ENCODE data around the gene TANC1. TPM values are rescaled to one million over a fixed set of nuclear protein-coding genes. Genes with fewer than 3 reads are reported as not detected.
A peak's percentile ranks its signal among the peaks of the same experiment; 100 is the strongest.

Gene TANC1
- total and polyA plus RNA-seq, 12 donors = 17.8 to 90.5 (median 70.0) TPM

DNA sequence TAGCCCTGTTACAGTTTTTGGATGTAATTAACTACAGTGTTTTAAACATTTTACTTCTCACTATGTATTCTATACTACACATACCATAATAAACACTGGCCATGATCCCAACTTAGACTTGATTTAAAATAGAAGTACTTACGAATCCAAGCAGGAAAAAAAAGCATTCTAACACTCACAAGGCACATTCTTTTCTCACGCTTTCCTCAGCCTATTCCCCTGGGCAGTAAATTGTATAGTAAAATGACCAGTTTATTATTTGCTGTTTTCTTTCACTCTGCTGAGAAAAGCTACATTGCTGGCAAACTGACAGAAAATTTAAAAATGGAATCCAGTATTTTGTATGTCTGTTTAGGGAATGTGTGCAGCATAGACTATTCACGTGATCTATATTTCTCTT, 2.8 kb upstream of the TANC1 start:
- peak overlapping the region in 6 of 10 donors; percentile 88 to 97 (median 95) for H3K27ac ChIP-seq
- peaks cover 0 to 38% (median 0%) of the 10 kb centered on the region in 7 donors for H3K27me3 ChIP-seq
- ATAC-seq (no peak), DNase-seq (no peak)
- H3K9me3 ChIP-seq = no peaks in the 10 kb centered on the region
- TF ChIP-seq, protein P1, sequence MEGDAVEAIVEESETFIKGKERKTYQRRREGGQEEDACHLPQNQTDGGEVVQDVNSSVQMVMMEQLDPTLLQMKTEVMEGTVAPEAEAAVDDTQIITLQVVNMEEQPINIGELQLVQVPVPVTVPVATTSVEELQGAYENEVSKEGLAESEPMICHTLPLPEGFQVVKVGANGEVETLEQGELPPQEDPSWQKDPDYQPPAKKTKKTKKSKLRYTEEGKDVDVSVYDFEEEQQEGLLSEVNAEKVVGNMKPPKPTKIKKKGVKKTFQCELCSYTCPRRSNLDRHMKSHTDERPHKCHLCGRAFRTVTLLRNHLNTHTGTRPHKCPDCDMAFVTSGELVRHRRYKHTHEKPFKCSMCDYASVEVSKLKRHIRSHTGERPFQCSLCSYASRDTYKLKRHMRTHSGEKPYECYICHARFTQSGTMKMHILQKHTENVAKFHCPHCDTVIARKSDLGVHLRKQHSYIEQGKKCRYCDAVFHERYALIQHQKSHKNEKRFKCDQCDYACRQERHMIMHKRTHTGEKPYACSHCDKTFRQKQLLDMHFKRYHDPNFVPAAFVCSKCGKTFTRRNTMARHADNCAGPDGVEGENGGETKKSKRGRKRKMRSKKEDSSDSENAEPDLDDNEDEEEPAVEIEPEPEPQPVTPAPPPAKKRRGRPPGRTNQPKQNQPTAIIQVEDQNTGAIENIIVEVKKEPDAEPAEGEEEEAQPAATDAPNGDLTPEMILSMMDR (IDR thresholded peaks at IDR 0.05) = no peak
- 34 to 60% methylated on average over 3 of the region's 3 CpGs for WGBS, 2 donors
- peaks cover under 1 to 33% (median 15%) of the 10 kb centered on the region in 9 donors for H3K4me1 ChIP-seq
- H3K36me3 ChIP-seq = no peaks in the 10 kb centered on the region
- intact Hi-C loops (cut with DNase I) = loop anchor here in 7 of 10 donors (2.0 to 10.0 kb wide), 8 partner anchors 61 to 153 kb away; no protein-coding TSS in a partner anchor
- H3K4me3 ChIP-seq = peak overlapping the region in 2 of 10 donors; percentile 3 to 14

DNA sequence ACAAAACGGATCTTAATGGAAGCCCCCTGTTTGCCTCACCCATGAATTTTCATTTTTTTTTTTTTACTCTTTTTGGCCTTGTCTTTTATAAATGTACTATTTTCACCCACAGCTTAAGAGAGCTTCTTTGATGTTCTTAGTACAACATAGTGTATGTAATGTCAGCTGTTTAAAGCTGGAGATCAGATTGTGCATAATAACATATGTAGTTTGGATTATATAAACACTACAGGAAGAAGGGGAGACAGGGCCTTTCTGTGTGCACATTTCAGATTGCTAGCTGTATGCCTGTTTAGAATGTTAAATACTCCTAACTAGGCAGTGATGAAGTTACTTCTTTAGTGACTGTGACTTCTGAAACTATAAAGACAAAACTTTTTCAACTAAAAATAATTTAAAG, 2.1 kb upstream of the TANC1 start:
- no peaks in the 10 kb centered on the region for H3K9me3 ChIP-seq
- WGBS, 2 donors = 63 to 74% methylated on average over 1 of the region's 1 CpG
- DNase-seq (no peak), ATAC-seq (no peak)
- TF ChIP-seq, protein P1 (IDR thresholded peaks at IDR 0.05) = no peak
- H3K4me3 ChIP-seq = no peak overlapping the region
- intact Hi-C loops (cut with DNase I) = loop anchor here in 7 of 10 donors (2.0 to 10.0 kb wide), 8 partner anchors 62 to 152 kb away; no protein-coding TSS in a partner anchor
- H3K27me3 ChIP-seq = peaks cover 0 to 44% (median 0%) of the 10 kb centered on the region in 7 donors
- no peaks in the 10 kb centered on the region for H3K36me3 ChIP-seq
- peak overlapping the region in 8 of 10 donors; percentile 22 to 97 (median 91) for H3K27ac ChIP-seq
- peaks cover 4 to 39% (median 22%) of the 10 kb centered on the region in 9 donors for H3K4me1 ChIP-seq

- 36 to 39% methylated on average over 12 of the region's 12 CpGs for WGBS, 2 donors
- H3K27ac ChIP-seq = peak overlapping the region; percentile 74 to 97 (median 92)
- H3K9me3 ChIP-seq = no peaks in the 10 kb centered on the region
- TF ChIP-seq, protein P1 (IDR thresholded peaks at IDR 0.05) = no peak
- ATAC-seq = peak in 6 of 8 donors; percentile 0 to 9 (median 4)
- peaks cover 0 to 44% (median 0%) of the 10 kb centered on the region in 7 donors for H3K27me3 ChIP-seq
- H3K4me3 ChIP-seq = peak overlapping the region in 9 of 10 donors; percentile 62 to 97 (median 91)
- no peaks in the 10 kb centered on the region for H3K36me3 ChIP-seq
- no peak for DNase-seq
- peaks cover 5 to 48% (median 31%) of the 10 kb centered on the region in 9 donors for H3K4me1 ChIP-seq
- intact Hi-C loops (cut with DNase I) = loop anchor here in 7 of 10 donors (2.0 to 10.0 kb wide), 8 partner anchors 62 to 152 kb away; no protein-coding TSS in a partner anchor
Measured at GRCh38 chr2:158967114-158967730, 1.2 kb upstream of the TANC1 start.

- no peaks in the 10 kb centered on the region for H3K9me3 ChIP-seq
- H3K4me3 ChIP-seq = peak overlapping the region; percentile 53 to 97 (median 90)
- peaks cover 0 to 44% (median 0%) of the 10 kb centered on the region in 7 donors for H3K27me3 ChIP-seq
- DNase-seq (peak; percentile 59 to 60), ATAC-seq (peak; percentile 53 to 79 (median 70))
- intact Hi-C loops (cut with DNase I) = loop anchor here in 7 of 10 donors (2.0 to 10.0 kb wide), 8 partner anchors 63 to 151 kb away; no protein-coding TSS in a partner anchor
- peaks cover 7 to 55% (median 38%) of the 10 kb centered on the region in 9 donors for H3K4me1 ChIP-seq
- H3K27ac ChIP-seq = peak overlapping the region; percentile 74 to 97 (median 92)
- H3K36me3 ChIP-seq = no peaks in the 10 kb centered on the region
- TF ChIP-seq, protein P1 (IDR thresholded peaks at IDR 0.05) = peak in 1 of 9 donors; percentile 30
- 0 to 1% methylated on average over 31 of the region's 31 CpGs for WGBS, 2 donors
Measured at GRCh38 chr2:158967731-158968395, 577 bp upstream of the TANC1 start.
